ENCODE data around the gene ZFAND3. TPM values are rescaled to one million over a fixed set of nuclear protein-coding genes. Genes with fewer than 3 reads are reported as not detected.

The ZFAND3 gene
- polyA plus RNA-seq, 1 donor from 2014 or later: 19.7 TPM

DNA sequence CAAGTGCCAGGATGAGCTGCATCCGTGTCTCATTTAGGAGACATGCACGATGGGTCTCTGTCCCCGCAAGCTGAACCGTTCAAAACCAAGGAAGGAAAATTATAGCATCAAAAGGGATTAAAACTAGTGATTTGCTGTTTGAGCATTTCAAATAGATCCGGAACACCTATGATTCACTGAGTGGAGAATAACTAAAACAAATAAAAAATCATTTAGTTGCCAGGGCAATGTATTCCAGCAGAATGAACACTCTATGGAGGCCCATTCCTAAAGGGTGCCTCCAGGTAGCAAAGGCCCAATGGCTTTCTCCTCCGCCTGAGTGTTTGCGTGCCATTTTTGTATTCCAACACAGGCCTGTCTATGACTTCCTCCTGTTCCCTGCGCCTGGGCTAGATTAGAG is 354.8 kb downstream of the ZFAND3 start:
- Histone ChIP-seq H3K27ac (ENCODE audit: low read length) (no peak overlapping the region), H3K4me3 (ENCODE audit: low read length) (no peak overlapping the region), H2AFZ (ENCODE audit: low read depth, low read length) (no peak overlapping the region), H3K4me2 (ENCODE audit: low read length) (no peak overlapping the region), H3K79me2 (replicated peaks; ENCODE audit: insufficient read depth, low read length) (no peaks in the 10 kb centered on the region), H3K9me3 (ENCODE audit: low read length) (no peaks in the 10 kb centered on the region), H3K27me3 (ENCODE audit: insufficient read depth, low read depth, low read length) (no peaks in the 10 kb centered on the region), H3K9ac (ENCODE audit: low read length) (no peak overlapping the region), H3K9me2 (ENCODE audit: insufficient read depth, low read length) (no peaks in the 10 kb centered on the region), H3F3A (ENCODE audit: insufficient read depth, low read length, poor library complexity, severe bottlenecking) (no peaks in the 10 kb centered on the region), H3K36me3 (ENCODE audit: insufficient read depth, low read length) (no peaks in the 10 kb centered on the region), H4K20me1 (ENCODE audit: insufficient read depth) (no peaks in the 10 kb centered on the region)
- TF ChIP-seq SMC3 (conservative IDR thresholded peaks at IDR 0.05; ENCODE audit: poor library complexity): no peak
- no peak for TF ChIP-seq RAD21 (conservative IDR thresholded peaks at IDR 0.05)
- no peak for TF ChIP-seq MXI1 (conservative IDR thresholded peaks at IDR 0.05; ENCODE audit: poor library complexity, severe bottlenecking)
- TF ChIP-seq TAF1 (IDR thresholded peaks at IDR 0.05; ENCODE audit: low read depth): no peak
- TF ChIP-seq EP300 (conservative IDR thresholded peaks at IDR 0.05; ENCODE audit: poor library complexity, severe bottlenecking): no peak
- TF ChIP-seq, protein P1, sequence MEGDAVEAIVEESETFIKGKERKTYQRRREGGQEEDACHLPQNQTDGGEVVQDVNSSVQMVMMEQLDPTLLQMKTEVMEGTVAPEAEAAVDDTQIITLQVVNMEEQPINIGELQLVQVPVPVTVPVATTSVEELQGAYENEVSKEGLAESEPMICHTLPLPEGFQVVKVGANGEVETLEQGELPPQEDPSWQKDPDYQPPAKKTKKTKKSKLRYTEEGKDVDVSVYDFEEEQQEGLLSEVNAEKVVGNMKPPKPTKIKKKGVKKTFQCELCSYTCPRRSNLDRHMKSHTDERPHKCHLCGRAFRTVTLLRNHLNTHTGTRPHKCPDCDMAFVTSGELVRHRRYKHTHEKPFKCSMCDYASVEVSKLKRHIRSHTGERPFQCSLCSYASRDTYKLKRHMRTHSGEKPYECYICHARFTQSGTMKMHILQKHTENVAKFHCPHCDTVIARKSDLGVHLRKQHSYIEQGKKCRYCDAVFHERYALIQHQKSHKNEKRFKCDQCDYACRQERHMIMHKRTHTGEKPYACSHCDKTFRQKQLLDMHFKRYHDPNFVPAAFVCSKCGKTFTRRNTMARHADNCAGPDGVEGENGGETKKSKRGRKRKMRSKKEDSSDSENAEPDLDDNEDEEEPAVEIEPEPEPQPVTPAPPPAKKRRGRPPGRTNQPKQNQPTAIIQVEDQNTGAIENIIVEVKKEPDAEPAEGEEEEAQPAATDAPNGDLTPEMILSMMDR (IDR thresholded peaks at IDR 0.05; ENCODE audit: poor library complexity, severe bottlenecking): no peak
- TF ChIP-seq, protein P2, sequence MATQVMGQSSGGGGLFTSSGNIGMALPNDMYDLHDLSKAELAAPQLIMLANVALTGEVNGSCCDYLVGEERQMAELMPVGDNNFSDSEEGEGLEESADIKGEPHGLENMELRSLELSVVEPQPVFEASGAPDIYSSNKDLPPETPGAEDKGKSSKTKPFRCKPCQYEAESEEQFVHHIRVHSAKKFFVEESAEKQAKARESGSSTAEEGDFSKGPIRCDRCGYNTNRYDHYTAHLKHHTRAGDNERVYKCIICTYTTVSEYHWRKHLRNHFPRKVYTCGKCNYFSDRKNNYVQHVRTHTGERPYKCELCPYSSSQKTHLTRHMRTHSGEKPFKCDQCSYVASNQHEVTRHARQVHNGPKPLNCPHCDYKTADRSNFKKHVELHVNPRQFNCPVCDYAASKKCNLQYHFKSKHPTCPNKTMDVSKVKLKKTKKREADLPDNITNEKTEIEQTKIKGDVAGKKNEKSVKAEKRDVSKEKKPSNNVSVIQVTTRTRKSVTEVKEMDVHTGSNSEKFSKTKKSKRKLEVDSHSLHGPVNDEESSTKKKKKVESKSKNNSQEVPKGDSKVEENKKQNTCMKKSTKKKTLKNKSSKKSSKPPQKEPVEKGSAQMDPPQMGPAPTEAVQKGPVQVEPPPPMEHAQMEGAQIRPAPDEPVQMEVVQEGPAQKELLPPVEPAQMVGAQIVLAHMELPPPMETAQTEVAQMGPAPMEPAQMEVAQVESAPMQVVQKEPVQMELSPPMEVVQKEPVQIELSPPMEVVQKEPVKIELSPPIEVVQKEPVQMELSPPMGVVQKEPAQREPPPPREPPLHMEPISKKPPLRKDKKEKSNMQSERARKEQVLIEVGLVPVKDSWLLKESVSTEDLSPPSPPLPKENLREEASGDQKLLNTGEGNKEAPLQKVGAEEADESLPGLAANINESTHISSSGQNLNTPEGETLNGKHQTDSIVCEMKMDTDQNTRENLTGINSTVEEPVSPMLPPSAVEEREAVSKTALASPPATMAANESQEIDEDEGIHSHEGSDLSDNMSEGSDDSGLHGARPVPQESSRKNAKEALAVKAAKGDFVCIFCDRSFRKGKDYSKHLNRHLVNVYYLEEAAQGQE (IDR thresholded peaks at IDR 0.05; ENCODE audit: borderline replicate concordance): no peak
- no peak for TF ChIP-seq POLR2AphosphoS5 (IDR thresholded peaks at IDR 0.05)
- TF ChIP-seq EZH2 (IDR thresholded peaks at IDR 0.05; ENCODE audit: borderline replicate concordance, insufficient read depth, low read length, poor library complexity, severe bottlenecking): no peak

DNA sequence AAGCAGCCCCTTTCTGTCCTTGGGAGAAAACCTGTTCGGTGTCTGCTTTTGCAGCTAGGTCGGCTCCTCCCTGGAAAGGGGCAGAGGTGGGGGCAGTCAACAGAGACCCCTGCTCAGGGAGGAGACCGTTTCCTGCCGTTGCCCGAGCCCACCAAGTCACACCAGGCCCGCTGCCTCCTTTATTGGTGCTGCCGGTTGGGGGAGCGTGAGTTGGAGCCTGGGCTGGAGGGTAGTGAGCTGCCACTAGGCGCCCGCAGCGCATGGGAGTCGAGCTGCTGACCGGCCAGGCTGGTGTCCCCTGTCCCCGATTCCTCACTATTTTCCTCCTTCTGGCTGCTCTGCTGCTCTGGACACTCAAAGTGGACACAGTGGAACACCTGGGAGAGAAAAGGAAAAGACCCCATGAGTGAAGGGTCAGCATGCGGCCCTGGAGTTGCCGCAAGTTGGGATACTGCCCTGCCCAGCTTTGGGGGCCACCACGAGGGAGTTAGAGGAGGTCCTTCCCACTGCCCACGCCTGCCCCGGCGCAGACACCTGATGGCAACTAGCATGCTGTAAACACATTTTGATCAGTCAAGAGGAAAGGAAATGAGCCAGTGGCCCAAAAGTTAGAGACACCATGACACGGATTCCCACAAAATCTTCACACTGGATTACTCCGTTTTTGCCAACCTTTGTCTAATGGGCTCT is 355.4 kb downstream of the ZFAND3 start:
- Histone ChIP-seq H3K79me2 (replicated peaks; ENCODE audit: insufficient read depth, low read length) (no peaks in the 10 kb centered on the region), H3K9me3 (ENCODE audit: low read length) (no peaks in the 10 kb centered on the region), H3K4me2 (ENCODE audit: low read length) (no peak overlapping the region), H3K27me3 (ENCODE audit: insufficient read depth, low read depth, low read length) (no peaks in the 10 kb centered on the region), H3K36me3 (ENCODE audit: insufficient read depth, low read length) (no peaks in the 10 kb centered on the region), H3F3A (ENCODE audit: insufficient read depth, low read length, poor library complexity, severe bottlenecking) (no peaks in the 10 kb centered on the region), H2AFZ (ENCODE audit: low read depth, low read length) (no peak overlapping the region), H3K27ac (ENCODE audit: low read length) (no peak overlapping the region), H4K20me1 (ENCODE audit: insufficient read depth) (no peaks in the 10 kb centered on the region), H3K4me3 (ENCODE audit: low read length) (no peak overlapping the region), H3K9me2 (ENCODE audit: insufficient read depth, low read length) (no peaks in the 10 kb centered on the region), H3K9ac (ENCODE audit: low read length) (no peak overlapping the region)
- TF ChIP-seq, protein P2 (IDR thresholded peaks at IDR 0.05; ENCODE audit: borderline replicate concordance): no peak
- TF ChIP-seq EZH2 (IDR thresholded peaks at IDR 0.05; ENCODE audit: borderline replicate concordance, insufficient read depth, low read length, poor library complexity, severe bottlenecking): no peak
- TF ChIP-seq, protein P1 (IDR thresholded peaks at IDR 0.05; ENCODE audit: poor library complexity, severe bottlenecking): no peak
- TF ChIP-seq TAF1 (IDR thresholded peaks at IDR 0.05; ENCODE audit: low read depth): no peak
- no peak for TF ChIP-seq SMC3 (conservative IDR thresholded peaks at IDR 0.05; ENCODE audit: poor library complexity)
- no peak for TF ChIP-seq EP300 (conservative IDR thresholded peaks at IDR 0.05; ENCODE audit: poor library complexity, severe bottlenecking)
- TF ChIP-seq POLR2AphosphoS5 (IDR thresholded peaks at IDR 0.05): no peak
- TF ChIP-seq RAD21 (conservative IDR thresholded peaks at IDR 0.05): no peak
- TF ChIP-seq MXI1 (conservative IDR thresholded peaks at IDR 0.05; ENCODE audit: poor library complexity, severe bottlenecking): no peak

Data from neural cell (in vitro differentiated cells).